NCI-H146 treated with DMSO at 0.1 percent for 48 hours (cell line): ENCODE results near the gene OR51T1.
"Not testable (repeated sequence)": the region's sequence is repeated elsewhere in the genome, so short reads cannot be mapped to it uniquely, and the experiment has no call there.

ENCODE experiments used
- DNase-seq: peaks from one replicate; lab custom pipeline; 2025; ENCODE audit not compliant: unreplicated experiment; lab: John Stamatoyannopoulos, UW

Gene OR51T1

GRCh38 chr11:4881860-4882500 lies at the start of gene OR51T1:
Gene OR51T1 (plus strand): TSS chr11:4881900. CDS start chr11:4881900, 0 bp downstream.
- peak; percentile 63 for DNase-seq

- DNase-seq, result no peak
Measured at GRCh38 chr11:4839851-4840549, 41.7 kb upstream of the OR51T1 start.

- DNase-seq, result no peak
Measured at GRCh38 chr11:4848908-4849532, 32.7 kb upstream of the OR51T1 start, which contains the start of gene OR51S1. Gene OR51S1 (minus strand): TSS chr11:4849208. CDS start chr11:4849208, 0 bp downstream.

- DNase-seq, result no peak
Measured at GRCh38 chr11:4851033-4851432, 30.7 kb upstream of the OR51T1 start.

- not testable (repeated sequence) for DNase-seq
Measured at GRCh38 chr11:4854286-4854685, 27.4 kb upstream of the OR51T1 start.

- no peak for DNase-seq
Measured at GRCh38 chr11:4862447-4863236, 19.1 kb upstream of the OR51T1 start.

- DNase-seq, result no peak
Measured at GRCh38 chr11:4863876-4864275, 17.8 kb upstream of the OR51T1 start.

GRCh38 chr11:4865855-4866254 lies 15.8 kb upstream of the OR51T1 start:
- no peak for DNase-seq

- no peak for DNase-seq
Measured at GRCh38 chr11:4881188-4881587, 512 bp upstream of the OR51T1 start.

- DNase-seq, result peak; percentile 17
Measured at GRCh38 chr11:4882543-4882942, 843 bp downstream of the OR51T1 start.

GRCh38 chr11:4884361-4884760 lies 2.7 kb downstream of the OR51T1 start:
- DNase-seq, result no peak

- DNase-seq, result no peak
Measured at GRCh38 chr11:4886186-4886585, 4.5 kb downstream of the OR51T1 start.

- DNase-seq, result no peak
Measured at GRCh38 chr11:4887591-4887990, 5.9 kb downstream of the OR51T1 start.

- no peak for DNase-seq
Measured at GRCh38 chr11:4890279-4890678, 8.6 kb downstream of the OR51T1 start.

GRCh38 chr11:4891996-4892640 lies 10.4 kb downstream of the OR51T1 start:
- DNase-seq, result no peak

GRCh38 chr11:4903484-4903883 lies 21.8 kb downstream of the OR51T1 start, which contains the start of gene OR51A7:
Gene OR51A7 (plus strand): TSS chr11:4903783. CDS start chr11:4907370, 3,587 bp downstream.
- DNase-seq, result no peak

GRCh38 chr11:4916581-4916980 lies 34.9 kb downstream of the OR51T1 start:
- no peak for DNase-seq

GRCh38 chr11:4919250-4919649 lies 37.5 kb downstream of the OR51T1 start, which contains the start of gene OR51G2:
Gene OR51G2 (minus strand): TSS chr11:4919350. CDS start chr11:4915663, 3,687 bp downstream.
- no peak for DNase-seq

GRCh38 chr11:4921796-4922195 lies 40.1 kb downstream of the OR51T1 start:
- DNase-seq, result no peak

GRCh38 chr11:4922304-4922703 lies 40.6 kb downstream of the OR51T1 start:
- no peak for DNase-seq

- no peak for DNase-seq
Measured at GRCh38 chr11:4924239-4924638, 42.5 kb downstream of the OR51T1 start, which contains the start of gene OR51G1. Gene OR51G1 (minus strand): TSS chr11:4924339. CDS start chr11:4924339, 0 bp downstream.
